ENCODE data around the gene HDAC5. TPM values are rescaled to one million over a fixed set of nuclear protein-coding genes. Genes with fewer than 3 reads are reported as not detected.

The HDAC5 gene
- polyA plus RNA-seq, 1 of the 3 experiments (the other 2 are of a cell fraction): 19.0 TPM

DNA sequence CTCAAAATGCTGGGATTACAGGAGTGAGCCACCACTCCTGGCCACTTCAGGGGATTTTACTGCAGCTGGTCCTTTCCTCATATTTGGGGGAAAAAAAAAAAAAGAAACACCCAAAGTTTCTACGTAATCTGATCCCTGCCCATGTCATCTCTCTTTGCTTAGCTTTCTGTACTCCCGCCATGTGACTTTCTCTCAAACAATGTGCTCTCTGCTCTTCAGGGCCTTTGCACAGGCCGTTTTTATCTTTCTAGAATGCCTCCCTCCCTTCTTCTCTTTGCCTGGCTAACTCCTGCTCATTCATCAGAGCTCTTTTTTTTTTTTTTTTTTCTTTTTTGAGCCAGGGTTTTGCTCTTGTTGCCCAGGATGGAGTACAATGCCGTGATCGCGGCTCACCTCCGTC, 4.9 kb upstream of the HDAC5 start:
- ChIA-PET POLR2A (no interaction called here), CTCF (interaction anchor here (0.6 to 1.6 kb wide), 3 partner anchors 12 to 44 kb away, joined by 3 to 6 read pairs (median 3); partner anchors contain the start of gene HROB)
- H3K9ac ChIP-seq: no peak overlapping the region
- TF ChIP-seq POLR2AphosphoS5 (IDR thresholded peaks at IDR 0.05; ENCODE audit: low read depth, low read length): no peak
- TF ChIP-seq, protein P1, sequence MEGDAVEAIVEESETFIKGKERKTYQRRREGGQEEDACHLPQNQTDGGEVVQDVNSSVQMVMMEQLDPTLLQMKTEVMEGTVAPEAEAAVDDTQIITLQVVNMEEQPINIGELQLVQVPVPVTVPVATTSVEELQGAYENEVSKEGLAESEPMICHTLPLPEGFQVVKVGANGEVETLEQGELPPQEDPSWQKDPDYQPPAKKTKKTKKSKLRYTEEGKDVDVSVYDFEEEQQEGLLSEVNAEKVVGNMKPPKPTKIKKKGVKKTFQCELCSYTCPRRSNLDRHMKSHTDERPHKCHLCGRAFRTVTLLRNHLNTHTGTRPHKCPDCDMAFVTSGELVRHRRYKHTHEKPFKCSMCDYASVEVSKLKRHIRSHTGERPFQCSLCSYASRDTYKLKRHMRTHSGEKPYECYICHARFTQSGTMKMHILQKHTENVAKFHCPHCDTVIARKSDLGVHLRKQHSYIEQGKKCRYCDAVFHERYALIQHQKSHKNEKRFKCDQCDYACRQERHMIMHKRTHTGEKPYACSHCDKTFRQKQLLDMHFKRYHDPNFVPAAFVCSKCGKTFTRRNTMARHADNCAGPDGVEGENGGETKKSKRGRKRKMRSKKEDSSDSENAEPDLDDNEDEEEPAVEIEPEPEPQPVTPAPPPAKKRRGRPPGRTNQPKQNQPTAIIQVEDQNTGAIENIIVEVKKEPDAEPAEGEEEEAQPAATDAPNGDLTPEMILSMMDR (IDR thresholded peaks at IDR 0.05): no peak
- TF ChIP-seq CHD2 (IDR thresholded peaks at IDR 0.05; ENCODE audit: low read length, partially characterized antibody): no peak
- TF ChIP-seq YY1 (IDR thresholded peaks at IDR 0.05; ENCODE audit: low read depth): no peak
- TF ChIP-seq NFIC (IDR thresholded peaks at IDR 0.05; ENCODE audit: borderline replicate concordance): no peak
- no peak for TF ChIP-seq TEAD4 (IDR thresholded peaks at IDR 0.05; ENCODE audit: borderline replicate concordance, insufficient read depth)
- no peak for TF ChIP-seq RXRA (IDR thresholded peaks at IDR 0.05; ENCODE audit: borderline replicate concordance, low read depth)
- no peak for TF ChIP-seq GABPA (IDR thresholded peaks at IDR 0.05; ENCODE audit: low read depth)
- TF ChIP-seq RCOR1 (IDR thresholded peaks at IDR 0.05; ENCODE audit: low read length): no peak
- TF ChIP-seq, protein P2, sequence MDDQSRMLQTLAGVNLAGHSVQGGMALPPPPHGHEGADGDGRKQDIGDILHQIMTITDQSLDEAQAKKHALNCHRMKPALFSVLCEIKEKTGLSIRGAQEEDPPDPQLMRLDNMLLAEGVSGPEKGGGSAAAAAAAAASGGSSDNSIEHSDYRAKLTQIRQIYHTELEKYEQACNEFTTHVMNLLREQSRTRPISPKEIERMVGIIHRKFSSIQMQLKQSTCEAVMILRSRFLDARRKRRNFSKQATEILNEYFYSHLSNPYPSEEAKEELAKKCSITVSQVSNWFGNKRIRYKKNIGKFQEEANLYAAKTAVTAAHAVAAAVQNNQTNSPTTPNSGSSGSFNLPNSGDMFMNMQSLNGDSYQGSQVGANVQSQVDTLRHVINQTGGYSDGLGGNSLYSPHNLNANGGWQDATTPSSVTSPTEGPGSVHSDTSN (IDR thresholded peaks at IDR 0.05): no peak
- TF ChIP-seq, protein P3, sequence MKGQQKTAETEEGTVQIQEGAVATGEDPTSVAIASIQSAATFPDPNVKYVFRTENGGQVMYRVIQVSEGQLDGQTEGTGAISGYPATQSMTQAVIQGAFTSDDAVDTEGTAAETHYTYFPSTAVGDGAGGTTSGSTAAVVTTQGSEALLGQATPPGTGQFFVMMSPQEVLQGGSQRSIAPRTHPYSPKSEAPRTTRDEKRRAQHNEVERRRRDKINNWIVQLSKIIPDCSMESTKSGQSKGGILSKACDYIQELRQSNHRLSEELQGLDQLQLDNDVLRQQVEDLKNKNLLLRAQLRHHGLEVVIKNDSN (IDR thresholded peaks at IDR 0.05; ENCODE audit: borderline replicate concordance, low read depth): no peak
- no peak for TF ChIP-seq FOXM1 (IDR thresholded peaks at IDR 0.05; ENCODE audit: low read depth)
- no peak for TF ChIP-seq FOSL2 (IDR thresholded peaks at IDR 0.05; ENCODE audit: borderline replicate concordance, low read depth)
- TF ChIP-seq, protein P4, sequence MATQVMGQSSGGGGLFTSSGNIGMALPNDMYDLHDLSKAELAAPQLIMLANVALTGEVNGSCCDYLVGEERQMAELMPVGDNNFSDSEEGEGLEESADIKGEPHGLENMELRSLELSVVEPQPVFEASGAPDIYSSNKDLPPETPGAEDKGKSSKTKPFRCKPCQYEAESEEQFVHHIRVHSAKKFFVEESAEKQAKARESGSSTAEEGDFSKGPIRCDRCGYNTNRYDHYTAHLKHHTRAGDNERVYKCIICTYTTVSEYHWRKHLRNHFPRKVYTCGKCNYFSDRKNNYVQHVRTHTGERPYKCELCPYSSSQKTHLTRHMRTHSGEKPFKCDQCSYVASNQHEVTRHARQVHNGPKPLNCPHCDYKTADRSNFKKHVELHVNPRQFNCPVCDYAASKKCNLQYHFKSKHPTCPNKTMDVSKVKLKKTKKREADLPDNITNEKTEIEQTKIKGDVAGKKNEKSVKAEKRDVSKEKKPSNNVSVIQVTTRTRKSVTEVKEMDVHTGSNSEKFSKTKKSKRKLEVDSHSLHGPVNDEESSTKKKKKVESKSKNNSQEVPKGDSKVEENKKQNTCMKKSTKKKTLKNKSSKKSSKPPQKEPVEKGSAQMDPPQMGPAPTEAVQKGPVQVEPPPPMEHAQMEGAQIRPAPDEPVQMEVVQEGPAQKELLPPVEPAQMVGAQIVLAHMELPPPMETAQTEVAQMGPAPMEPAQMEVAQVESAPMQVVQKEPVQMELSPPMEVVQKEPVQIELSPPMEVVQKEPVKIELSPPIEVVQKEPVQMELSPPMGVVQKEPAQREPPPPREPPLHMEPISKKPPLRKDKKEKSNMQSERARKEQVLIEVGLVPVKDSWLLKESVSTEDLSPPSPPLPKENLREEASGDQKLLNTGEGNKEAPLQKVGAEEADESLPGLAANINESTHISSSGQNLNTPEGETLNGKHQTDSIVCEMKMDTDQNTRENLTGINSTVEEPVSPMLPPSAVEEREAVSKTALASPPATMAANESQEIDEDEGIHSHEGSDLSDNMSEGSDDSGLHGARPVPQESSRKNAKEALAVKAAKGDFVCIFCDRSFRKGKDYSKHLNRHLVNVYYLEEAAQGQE (IDR thresholded peaks at IDR 0.05; ENCODE audit: low read depth, low read length): no peak
- TF ChIP-seq TCF12 (IDR thresholded peaks at IDR 0.05): no peak
- TF ChIP-seq NRF1 (IDR thresholded peaks at IDR 0.05; ENCODE audit: low read depth, low read length): no peak
- TF ChIP-seq MEF2A (IDR thresholded peaks at IDR 0.05; ENCODE audit: borderline replicate concordance, low read depth): no peak
- 89% methylated on average over 7 of the region's 7 CpGs for WGBS (ENCODE audit: low lambda C conversion rate)
- H3K27me3 ChIP-seq (ENCODE audit: insufficient read depth): no peaks in the 10 kb centered on the region
- no peak overlapping the region for H2AFZ ChIP-seq (ENCODE audit: low read depth)
- no peaks in the 10 kb centered on the region for H3K9me3 ChIP-seq
- H3K4me2 ChIP-seq: no peak overlapping the region
- no peak overlapping the region for H3K27ac ChIP-seq (ENCODE audit: low read depth in 2 of 2, low read length in 1 of 2)
- H3K4me1 ChIP-seq (ENCODE audit: control insufficient read depth in 1 of 2, insufficient read depth in 2 of 2, low read depth in 1 of 2, low read length in 1 of 2): no peaks in the 10 kb centered on the region
- no peaks in the 10 kb centered on the region for H3K79me2 ChIP-seq (ENCODE audit: insufficient read depth)
- no peaks in the 10 kb centered on the region for H3K36me3 ChIP-seq (replicated peaks in 1 of 2; ENCODE audit: control insufficient read depth in 1 of 2, insufficient read depth in 2 of 2, low read length in 1 of 2)
- no peaks in the 10 kb centered on the region for H3K9me2 ChIP-seq
- no peak for DNase-seq
- H4K20me1 ChIP-seq (ENCODE audit: insufficient read depth): no peaks in the 10 kb centered on the region
- no peak overlapping the region for H3K4me3 ChIP-seq (ENCODE audit: low read depth in 2 of 2, low read length in 1 of 2)
- peaks cover 7% of the 10 kb centered on the region for H3F3A ChIP-seq (replicated peaks; ENCODE audit: insufficient read depth)
